Activated CD4-positive, alpha-beta memory T cell treated with anti-CD3 and anti-CD28 coated beads for 36 hours (primary cell): ENCODE data around the gene EMX2. TPM values are rescaled to one million over a fixed set of nuclear protein-coding genes. Genes with fewer than 3 reads are reported as not detected.
"Not testable (repeated sequence)": the region's sequence is repeated elsewhere in the genome, so short reads cannot be mapped to it uniquely, and the experiment has no call there.

Source experiments
- CTCF ChIA-PET: fragments of 350-600 bp; sonication (Branson Sonifier 250); formaldehyde crosslinking; loops from one replicate; lab custom pipeline; 2021; ENCODE audit warnings: antibody characterized with exemption, inconsistent platforms; lab: Charles Lee
- POLR2A ChIA-PET: fragments of 350-600 bp; sonication (Branson Sonifier 250); formaldehyde crosslinking; loops from one replicate; lab custom pipeline; 2021; ENCODE audit warnings: antibody characterized with exemption; lab: Charles Lee
- DNase-seq: peaks from one replicate; pipeline ENCODE4 v3.0.0-alpha.2; 2020
- H3K27ac Mint-ChIP-seq: one replicate; pipeline ENCODE4 v1.8.0; 2021; ENCODE audit warnings: mixed read lengths
- H3K27me3 Mint-ChIP-seq: one replicate; pipeline ENCODE4 v1.8.0; 2021; ENCODE audit warnings: mixed read lengths
- H3K36me3 Mint-ChIP-seq: one replicate; pipeline ENCODE4 v1.8.0; 2021; ENCODE audit warnings: mixed read lengths
- H3K4me1 Mint-ChIP-seq: one replicate; pipeline ENCODE4 v1.8.0; 2021; ENCODE audit warnings: low read depth, mixed read lengths
- H3K4me3 Mint-ChIP-seq: one replicate; pipeline ENCODE4 v1.8.0; 2021; ENCODE audit warnings: mild to moderate bottlenecking, mixed read lengths
- H3K9me3 Mint-ChIP-seq: one replicate; pipeline ENCODE4 v1.8.0; 2021; ENCODE audit warnings: mixed read lengths
- intact Hi-C: fragments of 100-400 bp; cut with micrococcal nuclease; formaldehyde crosslinking; loops from one replicate; pipeline ENCODE4 v1.15.1; 2023
- total RNA-seq, 2 experiments: library from RNA; stranded (reverse); gene quantifications; one replicate each; pipeline ENCODE4 v1.2.3, GENCODE V29; 2021

EMX2 gene
- total RNA-seq = not detected

GRCh38 chr10:117542706-117543224 lies at the start of gene EMX2:
Gene EMX2 (plus strand): TSS chr10:117542746. CDS start chr10:117543268, 522 bp downstream.
- Mint-ChIP-seq H3K4me3 (peak within 1 kb of the TSS; percentile 36), H3K4me1 (peaks cover 34% of the 10 kb centered on the region), H3K9me3 (no peaks in the 10 kb centered on the region), H3K36me3 (no peaks in the 10 kb centered on the region), H3K27ac (peak within 1 kb of the TSS; percentile 24), H3K27me3 (peaks cover 76% of the 10 kb centered on the region)
- POLR2A ChIA-PET = no interaction called here
- CTCF ChIA-PET = interaction anchor here (0.8 kb wide), 1 partner anchor 8 kb away, joined by 3 read pairs; no protein-coding TSS in a partner anchor
- DNase-seq = no peak
- intact Hi-C loops = no loop called here

GRCh38 chr10:117496031-117496430 lies 46.5 kb upstream of the EMX2 start:
- ChIA-PET POLR2A (no interaction called here), CTCF (interaction anchor here (0.8 to 5.0 kb wide), 20 partner anchors 9 to 1048 kb away, joined by 3 to 89 read pairs (median 4); no protein-coding TSS in a partner anchor)
- Mint-ChIP-seq H3K27ac (no peak overlapping the region), H3K27me3 (peaks cover 23% of the 10 kb centered on the region), H3K36me3 (no peaks in the 10 kb centered on the region), H3K9me3 (no peaks in the 10 kb centered on the region), H3K4me3 (no peak overlapping the region), H3K4me1 (no peaks in the 10 kb centered on the region)
- intact Hi-C loops = loop anchor here (1.0 to 5.0 kb wide), 3 partner anchors 745 to 963 kb away; no protein-coding TSS in a partner anchor
- no peak for DNase-seq

- CTCF ChIA-PET = interaction anchor here (0.6 to 5.0 kb wide), 28 partner anchors 9 to 1048 kb away, joined by 3 to 89 read pairs (median 4); no protein-coding TSS in a partner anchor
- POLR2A ChIA-PET = no interaction called here
- Mint-ChIP-seq H3K36me3 (no peaks in the 10 kb centered on the region), H3K27me3 (peaks cover 21% of the 10 kb centered on the region), H3K4me1 (no peaks in the 10 kb centered on the region), H3K27ac (no peak overlapping the region), H3K4me3 (no peak overlapping the region), H3K9me3 (no peaks in the 10 kb centered on the region)
- intact Hi-C loops = loop anchor here (1.0 to 5.0 kb wide), 3 partner anchors 745 to 963 kb away; no protein-coding TSS in a partner anchor
- DNase-seq = peak; percentile 79
These were observed 45.9 kb upstream of the EMX2 start for GRCh38 chr10:117496616-117497028.

- Mint-ChIP-seq H3K4me3 (no peak overlapping the region), H3K4me1 (no peaks in the 10 kb centered on the region), H3K27me3 (peaks cover 26% of the 10 kb centered on the region), H3K36me3 (no peaks in the 10 kb centered on the region), H3K27ac (no peak overlapping the region), H3K9me3 (no peaks in the 10 kb centered on the region)
- ChIA-PET CTCF (interaction anchor here (0.9 to 5.0 kb wide), 7 partner anchors 23 to 962 kb away, joined by 3 to 89 read pairs (median 5); no protein-coding TSS in a partner anchor), POLR2A (no interaction called here)
- intact Hi-C loops = loop anchor here (5.0 kb wide), 1 partner anchor 925 kb away; no protein-coding TSS in a partner anchor
- DNase-seq = no peak
These were observed 44.8 kb upstream of the EMX2 start for GRCh38 chr10:117497736-117498135.

GRCh38 chr10:117499248-117500105 lies 43.1 kb upstream of the EMX2 start:
- DNase-seq = no peak
- Mint-ChIP-seq H3K27ac (no peak overlapping the region), H3K9me3 (no peaks in the 10 kb centered on the region), H3K36me3 (no peaks in the 10 kb centered on the region), H3K4me3 (no peak overlapping the region), H3K4me1 (no peaks in the 10 kb centered on the region), H3K27me3 (peaks cover 24% of the 10 kb centered on the region)
- intact Hi-C loops = loop anchor here (5.0 kb wide), 1 partner anchor 923 kb away; no protein-coding TSS in a partner anchor
- ChIA-PET CTCF (no interaction called here), POLR2A (no interaction called here)

GRCh38 chr10:117500456-117500855 lies 42.1 kb upstream of the EMX2 start:
- CTCF ChIA-PET = no interaction called here
- Mint-ChIP-seq H3K27me3 (peaks cover 21% of the 10 kb centered on the region), H3K36me3 (no peaks in the 10 kb centered on the region), H3K4me1 (no peaks in the 10 kb centered on the region), H3K27ac (no peak overlapping the region), H3K4me3 (no peak overlapping the region), H3K9me3 (no peaks in the 10 kb centered on the region)
- intact Hi-C loops = no loop called here
- DNase-seq = no peak
- POLR2A ChIA-PET = no interaction called here

GRCh38 chr10:117501460-117502035 lies 41.0 kb upstream of the EMX2 start:
- no peaks in the 10 kb centered on the region for H3K9me3 Mint-ChIP-seq
- H3K36me3 Mint-ChIP-seq = no peaks in the 10 kb centered on the region
- ChIA-PET POLR2A (no interaction called here), CTCF (no interaction called here)
- no peak overlapping the region for H3K27ac Mint-ChIP-seq
- no peak overlapping the region for H3K4me3 Mint-ChIP-seq
- DNase-seq = no peak
- H3K27me3 Mint-ChIP-seq = peaks cover 13% of the 10 kb centered on the region
- intact Hi-C loops = no loop called here
- no peaks in the 10 kb centered on the region for H3K4me1 Mint-ChIP-seq

GRCh38 chr10:117502421-117503243 lies 39.9 kb upstream of the EMX2 start:
- DNase-seq = no peak
- H3K27ac Mint-ChIP-seq = no peak overlapping the region
- H3K36me3 Mint-ChIP-seq = no peaks in the 10 kb centered on the region
- no peaks in the 10 kb centered on the region for H3K4me1 Mint-ChIP-seq
- H3K27me3 Mint-ChIP-seq = peaks cover 10% of the 10 kb centered on the region
- no peak overlapping the region for H3K4me3 Mint-ChIP-seq
- intact Hi-C loops = no loop called here
- CTCF ChIA-PET = no interaction called here
- POLR2A ChIA-PET = no interaction called here
- no peaks in the 10 kb centered on the region for H3K9me3 Mint-ChIP-seq

- Mint-ChIP-seq H3K9me3 (no peaks in the 10 kb centered on the region), H3K4me3 (no peak overlapping the region), H3K4me1 (no peaks in the 10 kb centered on the region), H3K27ac (no peak overlapping the region), H3K36me3 (no peaks in the 10 kb centered on the region), H3K27me3 (peaks cover 12% of the 10 kb centered on the region)
- ChIA-PET CTCF (no interaction called here), POLR2A (no interaction called here)
- intact Hi-C loops = no loop called here
- no peak for DNase-seq
These were observed 39.0 kb upstream of the EMX2 start for GRCh38 chr10:117503244-117504205.

GRCh38 chr10:117504562-117504961 lies 38.0 kb upstream of the EMX2 start:
- no peaks in the 10 kb centered on the region for H3K9me3 Mint-ChIP-seq
- intact Hi-C loops = no loop called here
- H3K27me3 Mint-ChIP-seq = peaks cover 12% of the 10 kb centered on the region
- H3K4me1 Mint-ChIP-seq = no peaks in the 10 kb centered on the region
- H3K27ac Mint-ChIP-seq = no peak overlapping the region
- H3K36me3 Mint-ChIP-seq = no peaks in the 10 kb centered on the region
- ChIA-PET CTCF (no interaction called here), POLR2A (no interaction called here)
- H3K4me3 Mint-ChIP-seq = no peak overlapping the region
- no peak for DNase-seq

GRCh38 chr10:117507081-117507480 lies 35.5 kb upstream of the EMX2 start:
- H3K4me3 Mint-ChIP-seq, H3K27ac Mint-ChIP-seq, H3K9me3 Mint-ChIP-seq, DNase-seq, H3K27me3 Mint-ChIP-seq, intact Hi-C loops, POLR2A ChIA-PET, H3K36me3 Mint-ChIP-seq, H3K4me1 Mint-ChIP-seq: not testable (repeated sequence)
- CTCF ChIA-PET = interaction anchor here (1.4 kb wide), 1 partner anchor 10 kb away, joined by 5 read pairs; no protein-coding TSS in a partner anchor
